Amniotic stem cell (primary cell): ENCODE results near the gene KIFC3.
"Not testable (repeated sequence)": the region's sequence is repeated elsewhere in the genome, so short reads cannot be mapped to it uniquely, and the experiment has no call there.

ENCODE experiments used
- DNase-seq: peaks from one replicate; lab custom pipeline; 2025; lab: John Stamatoyannopoulos, UW

Gene KIFC3

DNA sequence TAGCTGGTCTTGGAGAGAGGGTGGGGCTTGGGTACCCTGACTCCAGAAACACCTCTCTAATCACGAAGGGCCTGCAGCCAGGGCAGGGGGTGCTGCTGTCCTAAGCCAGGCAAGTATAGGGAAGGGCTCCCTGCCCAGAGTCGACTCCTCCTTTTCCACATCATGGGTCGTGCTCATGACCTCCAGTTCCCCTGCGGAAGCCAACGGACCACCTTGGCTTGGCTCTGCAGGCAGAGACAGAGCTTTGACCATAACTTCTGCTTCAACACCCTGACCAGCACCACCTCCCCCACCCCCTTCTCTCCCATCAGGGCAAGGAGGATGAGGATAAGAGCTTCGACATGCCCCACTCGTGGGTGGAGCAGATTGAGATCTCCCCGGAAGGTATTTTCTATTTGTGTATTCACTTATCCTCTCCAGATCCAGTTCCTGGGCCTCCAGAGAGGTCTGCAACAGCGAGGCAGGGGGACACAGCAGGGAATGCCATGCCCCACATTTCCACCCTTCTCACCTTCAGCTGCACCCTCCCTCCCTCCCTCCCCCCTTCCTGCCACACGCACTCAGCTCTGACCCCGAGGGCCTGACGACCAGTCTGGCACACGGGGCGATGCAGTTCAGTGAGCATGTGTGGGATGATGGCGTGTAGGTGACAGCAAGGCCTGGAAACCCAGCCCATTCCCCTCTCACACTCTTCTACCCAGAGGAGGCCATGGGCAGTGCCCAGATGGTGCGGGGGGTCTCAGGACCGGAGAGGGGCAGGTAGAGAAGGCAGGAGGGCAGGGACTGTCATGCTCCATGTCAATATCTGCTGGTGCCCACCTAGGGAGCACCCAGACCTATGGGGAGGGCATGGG is 80.7 kb downstream of the KIFC3 start:
- DNase-seq = no peak

- peak; percentile 2 for DNase-seq
These were observed 82.1 kb downstream of the KIFC3 start for GRCh38 chr16:57720142-57720575.

DNA sequence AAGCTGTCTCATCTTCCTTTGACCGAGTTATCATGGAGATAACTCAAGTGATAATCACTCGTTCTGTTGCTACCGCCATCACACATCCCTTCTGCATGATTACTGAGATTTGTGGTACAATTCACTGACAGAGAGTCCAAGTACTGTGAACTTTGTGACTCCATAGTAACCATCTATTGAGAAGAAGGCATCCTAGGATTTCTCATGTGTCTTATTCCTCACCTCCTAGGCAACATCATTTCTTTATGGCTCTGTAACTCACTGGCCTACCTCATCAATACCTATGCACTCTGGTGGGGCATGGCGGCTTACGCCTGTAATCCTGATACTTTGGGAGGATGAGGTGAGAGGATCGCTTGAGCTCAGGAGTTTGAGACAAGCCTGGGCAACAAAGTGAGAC is 88.2 kb downstream of the KIFC3 start:
- no peak for DNase-seq

GRCh38 chr16:57713596-57713995 is 88.7 kb downstream of the KIFC3 start:
- DNase-seq = no peak

DNA sequence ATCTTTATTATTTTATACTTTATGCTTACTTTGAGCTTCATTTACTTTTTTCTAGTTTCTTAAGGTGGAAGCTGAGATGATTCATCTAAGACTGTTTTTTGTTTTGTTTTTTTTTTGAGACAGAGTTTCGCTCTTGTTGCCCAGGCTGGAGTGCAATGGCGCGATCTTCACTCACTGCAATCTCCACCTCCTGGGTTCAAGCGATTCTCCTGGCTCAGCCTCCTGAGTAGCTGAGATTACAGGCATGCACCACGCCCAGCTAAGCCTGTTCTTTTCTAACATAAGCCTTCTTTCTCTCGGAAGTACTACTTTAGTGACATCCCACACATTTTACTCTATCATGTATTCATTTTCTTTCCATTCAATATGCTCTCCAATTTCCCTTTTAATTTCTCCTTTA is 89.7 kb downstream of the KIFC3 start:
- not testable (repeated sequence) for DNase-seq

- DNase-seq = no peak
These were observed 90.3 kb downstream of the KIFC3 start for GRCh38 chr16:57711993-57712392.

DNA sequence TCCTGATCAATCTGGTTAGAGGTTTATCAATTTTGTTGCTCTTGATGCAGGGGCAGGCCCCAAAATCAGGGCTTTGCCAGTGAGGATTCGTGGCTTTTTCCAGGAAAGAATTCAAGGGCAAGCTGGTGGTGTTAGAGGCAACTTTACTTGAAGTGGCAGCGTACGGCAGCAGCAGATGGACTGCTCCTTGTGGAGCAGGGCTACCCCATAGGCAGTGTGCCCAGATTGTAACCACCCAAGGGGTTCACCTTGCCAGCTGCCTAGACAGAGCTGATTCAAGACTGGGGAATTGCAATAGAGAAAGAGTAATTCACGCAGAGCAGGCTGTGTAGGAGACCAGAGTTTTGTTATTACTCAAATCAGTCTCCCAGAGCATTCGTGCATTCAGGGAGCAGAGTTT is 90.9 kb downstream of the KIFC3 start:
- DNase-seq = no peak

DNA sequence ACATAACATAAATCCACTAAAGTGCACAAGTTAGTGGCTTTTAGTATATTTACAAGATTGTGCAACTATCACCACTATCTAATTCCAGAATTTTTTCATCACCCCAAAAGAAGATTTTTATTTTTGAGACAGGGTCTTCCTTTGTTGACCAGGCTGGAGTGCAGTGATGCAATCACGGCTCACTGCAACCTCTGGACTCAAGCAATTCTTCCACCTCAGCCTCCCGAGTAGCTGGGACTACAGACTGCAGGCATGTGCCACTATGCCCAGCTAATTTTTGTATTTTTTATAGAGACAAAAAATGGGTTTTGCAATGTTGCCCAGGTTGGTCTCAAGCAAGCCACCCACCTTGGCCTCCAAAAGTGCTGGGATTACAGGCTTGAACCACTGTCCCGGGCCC is 92.6 kb downstream of the KIFC3 start:
- DNase-seq = no peak
